ENCODE measurements around the gene PRLR. TPM values are rescaled to one million over a fixed set of nuclear protein-coding genes. Genes with fewer than 3 reads are reported as not detected.

The PRLR gene
- total and polyA plus RNA-seq, 2 of the 8 experiments (the other 6 are each of a cell fraction or from before 2014, with no cell fraction given): 0.53 to 2.5 TPM

DNA sequence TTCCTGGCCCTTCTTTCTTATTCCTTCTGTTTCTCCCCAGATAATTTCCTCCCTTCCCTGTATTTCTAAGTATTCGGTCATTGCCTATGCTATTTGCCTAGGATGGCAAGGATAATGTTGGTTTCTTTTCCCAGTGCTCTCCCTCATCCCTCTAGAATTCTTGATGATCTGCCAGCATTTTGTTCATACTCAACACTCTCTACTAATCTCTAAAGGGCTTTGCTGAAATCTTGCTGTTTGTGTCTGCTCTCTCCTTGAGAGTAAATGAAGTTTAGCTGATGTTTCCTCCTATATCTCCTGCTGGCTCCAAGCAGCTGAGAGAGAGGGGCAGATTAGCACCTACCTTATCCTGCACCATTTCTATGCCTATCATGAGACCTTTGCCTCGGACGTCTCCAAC is 220.6 kb downstream of the PRLR start (continued):
- TF ChIP-seq, protein P1, sequence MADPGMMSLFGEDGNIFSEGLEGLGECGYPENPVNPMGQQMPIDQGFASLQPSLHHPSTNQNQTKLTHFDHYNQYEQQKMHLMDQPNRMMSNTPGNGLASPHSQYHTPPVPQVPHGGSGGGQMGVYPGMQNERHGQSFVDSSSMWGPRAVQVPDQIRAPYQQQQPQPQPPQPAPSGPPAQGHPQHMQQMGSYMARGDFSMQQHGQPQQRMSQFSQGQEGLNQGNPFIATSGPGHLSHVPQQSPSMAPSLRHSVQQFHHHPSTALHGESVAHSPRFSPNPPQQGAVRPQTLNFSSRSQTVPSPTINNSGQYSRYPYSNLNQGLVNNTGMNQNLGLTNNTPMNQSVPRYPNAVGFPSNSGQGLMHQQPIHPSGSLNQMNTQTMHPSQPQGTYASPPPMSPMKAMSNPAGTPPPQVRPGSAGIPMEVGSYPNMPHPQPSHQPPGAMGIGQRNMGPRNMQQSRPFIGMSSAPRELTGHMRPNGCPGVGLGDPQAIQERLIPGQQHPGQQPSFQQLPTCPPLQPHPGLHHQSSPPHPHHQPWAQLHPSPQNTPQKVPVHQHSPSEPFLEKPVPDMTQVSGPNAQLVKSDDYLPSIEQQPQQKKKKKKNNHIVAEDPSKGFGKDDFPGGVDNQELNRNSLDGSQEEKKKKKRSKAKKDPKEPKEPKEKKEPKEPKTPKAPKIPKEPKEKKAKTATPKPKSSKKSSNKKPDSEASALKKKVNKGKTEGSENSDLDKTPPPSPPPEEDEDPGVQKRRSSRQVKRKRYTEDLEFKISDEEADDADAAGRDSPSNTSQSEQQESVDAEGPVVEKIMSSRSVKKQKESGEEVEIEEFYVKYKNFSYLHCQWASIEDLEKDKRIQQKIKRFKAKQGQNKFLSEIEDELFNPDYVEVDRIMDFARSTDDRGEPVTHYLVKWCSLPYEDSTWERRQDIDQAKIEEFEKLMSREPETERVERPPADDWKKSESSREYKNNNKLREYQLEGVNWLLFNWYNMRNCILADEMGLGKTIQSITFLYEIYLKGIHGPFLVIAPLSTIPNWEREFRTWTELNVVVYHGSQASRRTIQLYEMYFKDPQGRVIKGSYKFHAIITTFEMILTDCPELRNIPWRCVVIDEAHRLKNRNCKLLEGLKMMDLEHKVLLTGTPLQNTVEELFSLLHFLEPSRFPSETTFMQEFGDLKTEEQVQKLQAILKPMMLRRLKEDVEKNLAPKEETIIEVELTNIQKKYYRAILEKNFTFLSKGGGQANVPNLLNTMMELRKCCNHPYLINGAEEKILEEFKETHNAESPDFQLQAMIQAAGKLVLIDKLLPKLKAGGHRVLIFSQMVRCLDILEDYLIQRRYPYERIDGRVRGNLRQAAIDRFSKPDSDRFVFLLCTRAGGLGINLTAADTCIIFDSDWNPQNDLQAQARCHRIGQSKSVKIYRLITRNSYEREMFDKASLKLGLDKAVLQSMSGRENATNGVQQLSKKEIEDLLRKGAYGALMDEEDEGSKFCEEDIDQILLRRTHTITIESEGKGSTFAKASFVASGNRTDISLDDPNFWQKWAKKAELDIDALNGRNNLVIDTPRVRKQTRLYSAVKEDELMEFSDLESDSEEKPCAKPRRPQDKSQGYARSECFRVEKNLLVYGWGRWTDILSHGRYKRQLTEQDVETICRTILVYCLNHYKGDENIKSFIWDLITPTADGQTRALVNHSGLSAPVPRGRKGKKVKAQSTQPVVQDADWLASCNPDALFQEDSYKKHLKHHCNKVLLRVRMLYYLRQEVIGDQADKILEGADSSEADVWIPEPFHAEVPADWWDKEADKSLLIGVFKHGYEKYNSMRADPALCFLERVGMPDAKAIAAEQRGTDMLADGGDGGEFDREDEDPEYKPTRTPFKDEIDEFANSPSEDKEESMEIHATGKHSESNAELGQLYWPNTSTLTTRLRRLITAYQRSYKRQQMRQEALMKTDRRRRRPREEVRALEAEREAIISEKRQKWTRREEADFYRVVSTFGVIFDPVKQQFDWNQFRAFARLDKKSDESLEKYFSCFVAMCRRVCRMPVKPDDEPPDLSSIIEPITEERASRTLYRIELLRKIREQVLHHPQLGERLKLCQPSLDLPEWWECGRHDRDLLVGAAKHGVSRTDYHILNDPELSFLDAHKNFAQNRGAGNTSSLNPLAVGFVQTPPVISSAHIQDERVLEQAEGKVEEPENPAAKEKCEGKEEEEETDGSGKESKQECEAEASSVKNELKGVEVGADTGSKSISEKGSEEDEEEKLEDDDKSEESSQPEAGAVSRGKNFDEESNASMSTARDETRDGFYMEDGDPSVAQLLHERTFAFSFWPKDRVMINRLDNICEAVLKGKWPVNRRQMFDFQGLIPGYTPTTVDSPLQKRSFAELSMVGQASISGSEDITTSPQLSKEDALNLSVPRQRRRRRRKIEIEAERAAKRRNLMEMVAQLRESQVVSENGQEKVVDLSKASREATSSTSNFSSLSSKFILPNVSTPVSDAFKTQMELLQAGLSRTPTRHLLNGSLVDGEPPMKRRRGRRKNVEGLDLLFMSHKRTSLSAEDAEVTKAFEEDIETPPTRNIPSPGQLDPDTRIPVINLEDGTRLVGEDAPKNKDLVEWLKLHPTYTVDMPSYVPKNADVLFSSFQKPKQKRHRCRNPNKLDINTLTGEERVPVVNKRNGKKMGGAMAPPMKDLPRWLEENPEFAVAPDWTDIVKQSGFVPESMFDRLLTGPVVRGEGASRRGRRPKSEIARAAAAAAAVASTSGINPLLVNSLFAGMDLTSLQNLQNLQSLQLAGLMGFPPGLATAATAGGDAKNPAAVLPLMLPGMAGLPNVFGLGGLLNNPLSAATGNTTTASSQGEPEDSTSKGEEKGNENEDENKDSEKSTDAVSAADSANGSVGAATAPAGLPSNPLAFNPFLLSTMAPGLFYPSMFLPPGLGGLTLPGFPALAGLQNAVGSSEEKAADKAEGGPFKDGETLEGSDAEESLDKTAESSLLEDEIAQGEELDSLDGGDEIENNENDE (IDR thresholded peaks at IDR 0.05; ENCODE audit: insufficient replicate concordance, low read length): no peak
